ENCODE results near the gene UVRAG.

The UVRAG gene

DNA sequence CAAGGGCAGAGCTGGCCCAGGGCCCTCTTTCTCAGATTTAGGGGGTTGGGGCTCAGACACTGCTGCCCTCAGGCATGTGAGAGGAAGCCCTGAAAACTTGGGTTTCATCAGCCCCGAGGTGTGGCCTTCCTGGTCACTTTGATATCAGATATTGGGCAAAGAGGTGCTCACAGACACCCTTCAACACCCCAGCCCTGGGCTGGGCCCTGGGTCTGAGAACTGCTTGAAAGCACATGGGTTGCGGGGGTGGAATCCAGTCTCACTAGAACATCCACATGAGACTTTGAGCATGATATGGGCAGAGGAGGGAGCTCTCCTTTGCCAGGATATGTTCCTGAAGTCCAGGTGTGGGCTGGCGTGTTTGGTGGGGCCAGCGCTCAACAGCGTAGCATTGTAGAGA, 36.0 kb upstream of the UVRAG start:
- H3K4me3 ChIP-seq (replicated peaks in 1 of 2; ENCODE audit: low read depth in 2 of 2, low read length in 2 of 2): no peak overlapping the region
- DNase-seq (ENCODE audit: low read depth in 2 of 2): no peak
- TF ChIP-seq, protein P1, sequence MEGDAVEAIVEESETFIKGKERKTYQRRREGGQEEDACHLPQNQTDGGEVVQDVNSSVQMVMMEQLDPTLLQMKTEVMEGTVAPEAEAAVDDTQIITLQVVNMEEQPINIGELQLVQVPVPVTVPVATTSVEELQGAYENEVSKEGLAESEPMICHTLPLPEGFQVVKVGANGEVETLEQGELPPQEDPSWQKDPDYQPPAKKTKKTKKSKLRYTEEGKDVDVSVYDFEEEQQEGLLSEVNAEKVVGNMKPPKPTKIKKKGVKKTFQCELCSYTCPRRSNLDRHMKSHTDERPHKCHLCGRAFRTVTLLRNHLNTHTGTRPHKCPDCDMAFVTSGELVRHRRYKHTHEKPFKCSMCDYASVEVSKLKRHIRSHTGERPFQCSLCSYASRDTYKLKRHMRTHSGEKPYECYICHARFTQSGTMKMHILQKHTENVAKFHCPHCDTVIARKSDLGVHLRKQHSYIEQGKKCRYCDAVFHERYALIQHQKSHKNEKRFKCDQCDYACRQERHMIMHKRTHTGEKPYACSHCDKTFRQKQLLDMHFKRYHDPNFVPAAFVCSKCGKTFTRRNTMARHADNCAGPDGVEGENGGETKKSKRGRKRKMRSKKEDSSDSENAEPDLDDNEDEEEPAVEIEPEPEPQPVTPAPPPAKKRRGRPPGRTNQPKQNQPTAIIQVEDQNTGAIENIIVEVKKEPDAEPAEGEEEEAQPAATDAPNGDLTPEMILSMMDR (IDR thresholded peaks at IDR 0.05; ENCODE audit: low read depth, low read length): no peak

DNA sequence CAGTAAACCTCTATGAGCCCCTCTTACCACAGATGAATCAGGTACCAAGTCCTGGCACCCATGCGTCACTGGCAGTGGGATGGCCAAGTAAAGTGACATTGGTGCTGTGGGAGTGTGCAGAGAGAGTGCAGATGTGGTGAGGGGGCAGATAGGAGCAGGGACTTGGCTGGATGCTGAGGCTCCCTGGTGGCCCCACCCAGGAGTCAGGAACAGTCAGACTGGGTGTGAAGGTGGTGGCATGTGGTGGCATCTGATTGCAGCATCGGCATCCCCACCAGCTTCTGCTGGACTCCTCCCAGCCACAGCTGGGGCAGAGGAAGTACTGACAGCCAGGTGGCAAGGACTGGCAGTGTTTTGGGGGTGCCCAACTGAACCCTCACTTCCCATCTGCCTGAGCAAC, 35.0 kb upstream of the UVRAG start:
- no peak overlapping the region for H3K4me3 ChIP-seq (replicated peaks in 1 of 2; ENCODE audit: low read depth in 2 of 2, low read length in 2 of 2)
- no peak for DNase-seq (ENCODE audit: low read depth in 2 of 2)
- TF ChIP-seq, protein P1 (IDR thresholded peaks at IDR 0.05; ENCODE audit: low read depth, low read length): no peak

DNA sequence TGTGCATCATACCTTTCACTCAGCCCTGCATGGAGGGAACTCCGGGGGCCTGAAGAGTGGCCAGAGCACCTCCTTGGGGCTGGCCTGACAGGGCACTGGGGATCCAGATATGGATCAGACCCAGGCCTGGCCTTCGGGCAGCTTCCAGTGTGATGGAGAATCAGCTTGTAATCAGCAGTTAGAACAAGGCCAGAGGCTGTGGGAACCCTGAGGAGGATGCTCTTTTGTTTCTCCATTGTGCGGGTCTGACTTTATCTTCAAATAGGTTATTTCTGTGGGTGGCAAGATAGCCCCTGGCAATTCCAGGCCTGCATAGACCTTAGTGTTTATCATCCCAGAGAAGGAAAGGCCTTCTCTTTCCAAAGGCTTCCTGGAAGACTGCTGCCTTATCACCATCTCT, 34.1 kb upstream of the UVRAG start:
- TF ChIP-seq, protein P1 (IDR thresholded peaks at IDR 0.05; ENCODE audit: low read depth, low read length): no peak
- no peak overlapping the region for H3K4me3 ChIP-seq (replicated peaks in 1 of 2; ENCODE audit: low read depth in 2 of 2, low read length in 2 of 2)
- no peak for DNase-seq (ENCODE audit: low read depth in 2 of 2)

DNA sequence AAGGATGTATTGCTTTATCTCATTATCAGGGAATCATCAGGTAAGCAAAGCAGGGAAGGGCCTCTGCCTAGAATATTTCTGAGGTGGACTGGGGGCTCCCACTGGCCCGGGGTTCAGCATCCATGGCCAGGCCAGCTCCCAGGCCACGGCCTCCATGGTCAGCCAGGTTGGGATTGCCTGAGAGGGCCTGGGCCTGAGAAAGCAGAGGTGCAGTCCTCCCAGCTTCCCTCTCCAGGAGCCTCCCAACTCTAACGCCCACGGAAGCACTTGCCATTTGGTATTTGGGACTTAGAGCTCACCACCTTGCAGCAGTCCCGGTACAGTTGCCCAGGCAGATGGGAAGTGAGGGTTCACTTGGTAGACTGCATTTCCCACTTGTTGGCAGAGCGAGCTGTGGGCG, 33.7 kb upstream of the UVRAG start:
- no peak for DNase-seq (ENCODE audit: low read depth in 2 of 2)
- TF ChIP-seq, protein P1 (IDR thresholded peaks at IDR 0.05; ENCODE audit: low read depth, low read length): no peak
- no peak overlapping the region for H3K4me3 ChIP-seq (replicated peaks in 1 of 2; ENCODE audit: low read depth in 2 of 2, low read length in 2 of 2)

DNA sequence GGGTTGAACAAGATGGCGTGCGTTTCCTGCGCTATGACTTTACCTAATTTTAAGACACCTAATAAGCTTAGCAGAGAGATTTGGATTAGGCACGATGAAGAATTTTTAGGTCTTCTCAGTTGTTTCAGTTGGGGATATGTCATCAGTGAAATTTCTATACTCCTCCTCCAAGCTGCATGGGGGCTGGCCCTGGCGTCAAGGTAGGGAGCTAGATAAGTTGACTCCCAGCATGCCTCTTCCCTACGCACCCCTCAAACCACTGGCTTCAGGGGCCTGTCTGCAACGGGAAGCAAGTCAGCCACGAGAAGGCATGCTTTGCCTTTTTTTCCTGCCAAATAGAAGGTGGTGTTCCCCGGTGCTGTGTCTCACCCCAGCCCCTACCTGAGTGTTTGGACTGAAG, 33.2 kb upstream of the UVRAG start:
- no peak for DNase-seq (ENCODE audit: low read depth in 2 of 2)
- TF ChIP-seq, protein P1 (IDR thresholded peaks at IDR 0.05; ENCODE audit: low read depth, low read length): no peak
- H3K4me3 ChIP-seq (replicated peaks in 1 of 2; ENCODE audit: low read depth in 2 of 2, low read length in 2 of 2): no peak overlapping the region

DNA sequence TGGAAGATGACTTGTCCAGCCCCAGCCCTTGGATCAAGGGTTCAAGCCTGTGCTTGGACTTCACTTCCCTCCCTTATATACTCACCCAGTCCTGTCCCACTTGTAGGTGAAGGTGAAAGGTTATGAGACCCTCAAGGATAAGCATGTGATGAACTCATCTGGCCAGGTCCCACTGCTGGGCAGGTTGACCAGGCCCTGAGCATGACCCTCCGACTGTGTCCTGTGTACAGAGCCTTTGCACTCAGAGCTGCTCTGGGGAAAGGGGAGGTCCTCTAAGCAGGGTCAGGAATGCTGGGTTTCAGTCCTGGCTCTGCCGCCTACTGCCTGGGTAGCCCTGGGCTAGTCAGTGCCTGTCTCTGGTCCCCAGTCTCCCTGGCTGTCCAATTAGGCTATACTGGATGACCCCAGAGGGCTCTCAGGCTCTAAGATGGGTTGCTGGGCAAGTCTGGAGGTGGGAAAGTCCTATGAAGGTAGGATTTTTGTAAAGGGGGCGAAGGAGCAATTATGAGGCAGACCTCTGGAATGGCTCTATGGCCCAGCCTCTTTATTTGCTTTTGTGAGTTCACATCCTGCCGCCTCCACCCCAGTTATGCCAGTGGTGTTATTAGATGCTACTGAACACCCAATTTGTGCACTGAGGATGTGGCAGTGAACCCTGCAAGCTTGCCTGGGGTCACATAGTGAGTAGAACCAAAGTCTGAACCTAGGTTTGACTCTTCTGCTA, 32.3 kb upstream of the UVRAG start:
- no peak overlapping the region for H3K4me3 ChIP-seq (replicated peaks in 1 of 2; ENCODE audit: low read depth in 2 of 2, low read length in 2 of 2)
- TF ChIP-seq, protein P1 (IDR thresholded peaks at IDR 0.05; ENCODE audit: low read depth, low read length): no peak
- no peak for DNase-seq (ENCODE audit: low read depth in 2 of 2)

Measured in cardiac fibroblast (primary cell).